GM18870 (cell line): ENCODE measurements around the gene SLC1A7.

Experiments
- ATAC-seq: cut with Tn5 transposase; IDR thresholded peaks from one replicate; pipeline ENCODE4 v1.9.1; 2021; ENCODE audit warnings: moderate library complexity; ENCODE audit not compliant: unreplicated experiment

SLC1A7 gene

GRCh38 chr1:53077599-53077965, 64.9 kb downstream of the SLC1A7 start:
- no peak for ATAC-seq

- no peak for ATAC-seq
Measured at GRCh38 chr1:53076721-53077598, 65.5 kb downstream of the SLC1A7 start.

- no peak for ATAC-seq
Measured at GRCh38 chr1:53076165-53076564, 66.3 kb downstream of the SLC1A7 start.

- no peak for ATAC-seq
Measured at GRCh38 chr1:53075761-53076163, 66.7 kb downstream of the SLC1A7 start.

- no peak for ATAC-seq
Measured at GRCh38 chr1:53075206-53075605, 67.2 kb downstream of the SLC1A7 start.

- no peak for ATAC-seq
Measured at GRCh38 chr1:53074313-53075154, 67.9 kb downstream of the SLC1A7 start.

GRCh38 chr1:53073868-53074311, 68.5 kb downstream of the SLC1A7 start:
- ATAC-seq = no peak

- ATAC-seq = no peak
Measured at GRCh38 chr1:53073287-53073686, 69.2 kb downstream of the SLC1A7 start.

GRCh38 chr1:53071915-53072314, 70.5 kb downstream of the SLC1A7 start:
- no peak for ATAC-seq

GRCh38 chr1:53071167-53071865, 71.1 kb downstream of the SLC1A7 start:
- ATAC-seq = no peak

- no peak for ATAC-seq
Measured at GRCh38 chr1:53070621-53071020, 71.8 kb downstream of the SLC1A7 start.

GRCh38 chr1:53069663-53070327, 72.6 kb downstream of the SLC1A7 start:
- ATAC-seq = no peak

- no peak for ATAC-seq
Measured at GRCh38 chr1:53069265-53069662, 73.2 kb downstream of the SLC1A7 start.

- ATAC-seq = no peak
Measured at GRCh38 chr1:53068314-53069099, 73.9 kb downstream of the SLC1A7 start.

GRCh38 chr1:53067886-53068285, 74.6 kb downstream of the SLC1A7 start:
- ATAC-seq = no peak

GRCh38 chr1:53066891-53067738, 75.3 kb downstream of the SLC1A7 start:
- ATAC-seq = no peak

- ATAC-seq = no peak
Measured at GRCh38 chr1:53066488-53066887, 76.0 kb downstream of the SLC1A7 start.

GRCh38 chr1:53065391-53065790, 77.0 kb downstream of the SLC1A7 start:
- no peak for ATAC-seq
